ENCODE data around the gene FAM168A. TPM values are rescaled to one million over a fixed set of nuclear protein-coding genes. Genes with fewer than 3 reads are reported as not detected.

Gene FAM168A
- total RNA-seq, 1 donor from 2014 or later = 19.9 TPM

GRCh38 chr11:73524774-73525173, 73.1 kb downstream of the FAM168A start:
- ATAC-seq (no peak), DNase-seq (ENCODE audit: low spot score) (no peak)

GRCh38 chr11:73521621-73522020, 76.3 kb downstream of the FAM168A start:
- DNase-seq (ENCODE audit: low spot score) (no peak), ATAC-seq (no peak)

GRCh38 chr11:73520353-73521061, 77.4 kb downstream of the FAM168A start:
- ATAC-seq = no peak
- DNase-seq (ENCODE audit: low spot score) = no peak

- ATAC-seq = no peak
- DNase-seq (ENCODE audit: low spot score) = no peak
Observed at GRCh38 chr11:73519266-73519665, 78.6 kb downstream of the FAM168A start.

- DNase-seq (ENCODE audit: low spot score) (no peak), ATAC-seq (no peak)
Observed at GRCh38 chr11:73518195-73518594, 79.7 kb downstream of the FAM168A start.

- DNase-seq (ENCODE audit: low spot score) (no peak), ATAC-seq (no peak)
Observed at GRCh38 chr11:73516080-73516479, 81.8 kb downstream of the FAM168A start.

- no peak for DNase-seq (ENCODE audit: low spot score)
- no peak for ATAC-seq
Observed at GRCh38 chr11:73513707-73514106, 84.2 kb downstream of the FAM168A start.

GRCh38 chr11:73510877-73511276, 87.0 kb downstream of the FAM168A start:
- no peak for ATAC-seq
- DNase-seq (ENCODE audit: low spot score) = no peak

GRCh38 chr11:73510106-73510505, 87.8 kb downstream of the FAM168A start:
- DNase-seq (ENCODE audit: low spot score) = no peak

GRCh38 chr11:73509188-73509587, 88.7 kb downstream of the FAM168A start:
- ATAC-seq (no peak), DNase-seq (ENCODE audit: low spot score) (no peak)

More at GRCh38 chr11:73510106-73510505, 87.8 kb downstream of the FAM168A start:
- no peak for ATAC-seq

- DNase-seq (ENCODE audit: low spot score) (no peak), ATAC-seq (no peak)
Observed at GRCh38 chr11:73508243-73509176, 89.4 kb downstream of the FAM168A start.

GRCh38 chr11:73507086-73507485, 90.8 kb downstream of the FAM168A start:
- DNase-seq (ENCODE audit: low spot score) (no peak), ATAC-seq (no peak)

GRCh38 chr11:73506038-73506437, 91.9 kb downstream of the FAM168A start:
- no peak for ATAC-seq
- no peak for DNase-seq (ENCODE audit: low spot score)

GRCh38 chr11:73498343-73498742, 99.6 kb downstream of the FAM168A start:
- ATAC-seq (no peak), DNase-seq (ENCODE audit: low spot score) (no peak)

GRCh38 chr11:73496134-73496533, 101.8 kb downstream of the FAM168A start:
- ATAC-seq (no peak), DNase-seq (ENCODE audit: low spot score) (no peak)

- no peak for ATAC-seq
Observed at GRCh38 chr11:73495731-73496130, 102.2 kb downstream of the FAM168A start.

GRCh38 chr11:73493956-73494598, 103.8 kb downstream of the FAM168A start:
- ATAC-seq (peak; percentile 84), DNase-seq (ENCODE audit: low spot score) (no peak)

More at GRCh38 chr11:73495731-73496130, 102.2 kb downstream of the FAM168A start:
- DNase-seq (ENCODE audit: low spot score) = no peak

- DNase-seq (ENCODE audit: low spot score) = no peak
- no peak for ATAC-seq
Observed at GRCh38 chr11:73481626-73482025, 116.3 kb downstream of the FAM168A start.

- ATAC-seq (peak; percentile 46), DNase-seq (ENCODE audit: low spot score) (no peak)
Observed at GRCh38 chr11:73480677-73481076, 117.2 kb downstream of the FAM168A start.

GRCh38 chr11:73478737-73479347, 119.1 kb downstream of the FAM168A start:
- ATAC-seq (peak; percentile 96), DNase-seq (ENCODE audit: low spot score) (no peak)

- no peak for ATAC-seq
- DNase-seq (ENCODE audit: low spot score) = no peak
Observed at GRCh38 chr11:73477518-73477917, 120.4 kb downstream of the FAM168A start.

All from left lobe of liver (tissue), 2 donors.